NCI-H128 (cell line): ENCODE measurements around the gene REX1BD.
A peak's percentile ranks its signal among the peaks of the same experiment; 100 is the strongest.

ENCODE experiments used
- DNase-seq: peaks from one replicate; lab custom pipeline; 2025; ENCODE audit not compliant: unreplicated experiment; lab: John Stamatoyannopoulos, UW

Gene REX1BD

DNA sequence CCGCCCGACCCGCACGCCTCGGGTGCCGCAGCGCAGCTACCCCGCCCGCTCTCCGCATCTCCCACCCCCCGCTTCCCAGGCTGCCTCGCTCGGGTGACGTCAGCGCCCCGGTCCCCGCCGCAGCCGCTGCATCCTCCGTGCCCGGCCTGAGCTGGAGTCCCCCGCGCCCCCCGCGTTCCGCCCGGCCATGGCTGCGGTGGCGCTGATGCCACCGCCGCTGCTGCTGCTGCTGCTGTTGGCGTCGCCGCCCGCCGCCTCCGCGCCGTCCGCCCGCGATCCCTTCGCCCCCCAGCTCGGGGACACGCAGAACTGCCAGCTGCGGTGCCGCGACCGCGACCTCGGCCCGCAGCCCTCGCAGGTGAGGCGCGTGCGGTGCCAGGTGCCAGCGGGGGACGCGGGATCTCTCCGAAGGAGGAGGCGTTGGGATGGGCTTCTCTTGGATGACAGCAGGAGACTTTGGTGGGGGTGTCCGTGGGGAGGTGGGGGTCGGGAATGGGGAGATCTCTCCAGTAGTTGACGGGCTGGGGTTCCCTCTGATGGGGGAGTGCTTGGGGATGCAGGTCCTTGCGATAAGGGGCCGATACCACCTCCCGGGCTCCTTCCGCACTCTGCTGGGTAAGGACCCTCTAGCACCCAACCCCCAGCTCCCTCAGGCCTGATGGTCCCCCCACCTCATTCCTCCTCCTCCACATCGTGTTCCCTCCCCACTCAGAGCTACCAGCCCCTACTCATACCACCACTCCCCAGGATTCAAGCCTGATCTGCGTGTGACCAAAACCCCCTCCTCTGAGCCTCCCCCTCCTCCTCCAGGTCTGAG, 24.4 kb downstream of the REX1BD start, which contains the start of gene TMEM59L:
Gene TMEM59L (plus strand): TSS at position 99 of the 817 bp plus-strand sequence. CDS start 89 bp downstream, at position 188.
- no peak for DNase-seq

DNA sequence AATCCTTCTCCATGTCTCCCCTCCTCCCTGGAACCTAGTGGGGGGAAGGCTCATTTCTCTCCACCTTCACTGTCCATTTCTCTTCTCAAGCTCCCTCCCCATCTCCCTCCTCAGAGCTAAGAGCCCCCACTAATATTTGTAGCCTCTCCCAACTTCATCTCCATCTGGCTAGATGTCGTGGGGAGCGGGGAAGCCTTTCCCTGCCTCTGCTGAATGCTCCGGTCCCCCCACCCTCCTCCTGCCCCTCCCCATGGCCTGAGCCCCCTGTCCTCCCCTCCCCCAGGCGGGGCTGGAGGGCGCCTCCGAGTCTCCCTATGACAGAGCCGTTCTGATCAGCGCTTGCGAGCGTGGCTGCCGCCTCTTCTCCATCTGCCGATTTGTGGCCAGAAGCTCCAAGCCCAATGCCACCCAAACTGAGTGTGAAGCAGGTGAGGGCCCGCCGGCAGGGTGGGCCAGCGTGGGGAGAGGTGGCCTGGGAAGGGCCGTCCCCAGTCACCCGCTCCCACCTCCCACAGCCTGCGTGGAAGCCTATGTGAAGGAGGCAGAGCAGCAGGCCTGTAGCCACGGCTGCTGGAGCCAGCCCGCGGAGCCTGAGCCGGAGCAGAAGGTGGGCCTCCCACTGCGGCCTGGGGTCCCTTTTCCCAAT, 25.1 kb downstream of the REX1BD start:
- no peak for DNase-seq

DNA sequence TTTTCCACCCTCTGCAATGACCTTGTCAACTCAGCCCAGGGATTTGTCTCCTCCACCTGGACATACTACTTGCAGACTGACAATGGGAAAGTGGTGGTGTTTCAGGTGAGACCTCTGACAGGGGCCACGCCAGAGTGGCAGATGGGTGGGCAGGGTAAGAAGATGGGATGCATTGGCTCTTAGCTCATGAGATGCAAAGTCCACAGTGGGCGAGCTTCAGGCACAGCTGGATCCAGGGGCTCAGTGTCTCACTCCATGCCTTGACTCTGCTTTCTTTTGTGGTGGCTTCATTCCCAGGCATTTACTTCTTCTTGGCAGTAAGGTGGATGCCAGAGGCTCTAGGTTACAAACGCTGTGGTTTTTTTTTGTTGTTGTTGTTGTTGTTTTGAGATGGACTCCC, 27.4 kb downstream of the REX1BD start:
- no peak for DNase-seq

DNA sequence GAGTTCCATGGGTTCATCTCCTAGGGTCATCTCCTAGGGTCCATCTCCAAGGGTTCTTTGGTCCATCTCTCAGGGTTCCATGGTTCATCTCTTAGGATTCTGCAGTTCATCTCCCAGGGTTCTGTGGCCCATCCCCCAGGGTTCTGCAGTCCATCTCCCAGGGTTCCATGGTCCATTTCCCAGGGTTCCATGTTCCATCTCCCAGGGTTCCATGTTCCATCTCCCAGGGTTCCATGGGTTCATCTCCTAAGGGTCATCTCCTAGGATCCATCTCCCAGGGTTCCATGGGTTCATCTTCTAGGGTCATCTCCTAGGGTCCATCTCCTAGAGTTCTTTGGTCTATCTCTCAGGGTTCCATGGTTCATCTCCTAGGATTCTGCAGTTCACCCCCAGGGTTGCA, 29.0 kb downstream of the REX1BD start:
- DNase-seq = no peak

DNA sequence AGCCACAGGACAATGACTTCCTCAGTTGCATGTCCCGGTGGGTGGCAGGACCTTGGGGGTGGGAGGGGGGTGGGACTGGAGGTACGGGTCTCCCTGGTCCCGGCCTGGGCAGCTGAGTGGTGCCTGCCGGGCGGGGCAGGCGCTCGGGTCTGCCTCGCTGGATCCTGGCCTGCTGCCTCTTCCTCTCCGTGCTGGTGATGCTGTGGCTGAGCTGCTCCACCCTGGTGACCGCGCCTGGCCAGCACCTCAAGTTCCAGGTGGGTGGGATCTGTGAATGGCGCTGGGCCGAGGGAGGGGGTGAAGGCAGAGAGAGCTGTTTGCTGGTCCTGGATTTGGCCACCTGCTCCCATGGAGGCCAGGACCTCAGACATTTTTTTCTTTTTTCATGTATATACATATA, 29.6 kb downstream of the REX1BD start:
- no peak for DNase-seq

DNA sequence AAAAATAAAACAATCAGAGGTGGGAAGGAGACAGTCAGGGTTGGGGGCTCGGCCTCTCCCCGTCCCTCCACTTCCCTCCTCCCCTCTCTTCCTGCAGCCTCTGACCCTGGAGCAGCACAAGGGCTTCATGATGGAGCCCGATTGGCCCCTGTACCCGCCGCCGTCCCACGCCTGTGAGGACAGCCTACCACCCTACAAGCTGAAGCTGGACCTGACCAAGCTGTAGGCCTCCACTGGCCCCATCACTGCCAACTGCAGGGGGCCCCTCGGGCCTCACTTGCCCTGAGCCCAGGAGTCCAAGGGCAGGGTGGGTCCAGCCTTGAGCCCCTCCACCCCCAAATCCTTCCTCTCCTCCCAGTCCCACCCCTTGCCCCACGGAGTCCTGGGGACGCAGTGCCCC, 31.7 kb downstream of the REX1BD start:
- DNase-seq = no peak

DNA sequence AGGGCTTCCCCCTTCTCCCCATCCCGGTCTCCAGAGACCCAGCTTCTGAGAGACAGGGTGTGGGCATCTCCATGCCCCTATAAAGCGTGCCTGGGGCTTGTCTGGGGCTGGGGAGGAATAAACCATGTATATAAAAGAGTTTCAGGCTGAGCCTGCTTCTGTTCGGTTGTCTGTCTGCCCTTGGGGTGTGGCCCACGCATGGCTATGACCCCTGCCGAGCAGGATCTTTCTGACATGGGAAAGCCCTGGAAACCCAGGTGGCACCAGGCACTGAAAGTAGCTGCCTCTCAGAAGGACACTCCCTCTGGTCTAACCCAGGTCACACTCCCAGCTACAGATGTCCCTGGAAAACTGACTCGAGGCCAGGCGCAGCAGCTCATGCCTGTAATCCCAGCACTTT, 32.3 kb downstream of the REX1BD start:
- no peak for DNase-seq

DNA sequence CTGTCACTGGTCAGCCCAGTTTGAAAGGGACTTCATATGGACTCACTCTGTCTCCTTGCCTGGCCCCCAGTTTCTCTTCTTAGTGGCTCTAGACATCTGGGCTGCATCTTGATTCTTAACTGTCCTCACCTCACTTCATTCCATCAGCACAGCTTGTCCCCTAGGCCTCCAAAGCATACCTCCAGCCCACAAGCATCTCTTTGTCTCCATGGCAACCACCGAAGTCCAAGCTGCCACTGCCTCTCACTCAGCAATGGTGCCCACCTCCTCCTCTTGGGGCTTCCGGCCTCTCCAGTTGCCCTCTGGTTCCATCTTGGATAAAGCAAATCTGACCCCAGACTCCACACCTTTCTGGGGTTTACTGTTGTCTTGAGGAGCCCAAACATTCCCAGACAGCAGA, 38.3 kb downstream of the REX1BD start:
- no peak for DNase-seq

DNA sequence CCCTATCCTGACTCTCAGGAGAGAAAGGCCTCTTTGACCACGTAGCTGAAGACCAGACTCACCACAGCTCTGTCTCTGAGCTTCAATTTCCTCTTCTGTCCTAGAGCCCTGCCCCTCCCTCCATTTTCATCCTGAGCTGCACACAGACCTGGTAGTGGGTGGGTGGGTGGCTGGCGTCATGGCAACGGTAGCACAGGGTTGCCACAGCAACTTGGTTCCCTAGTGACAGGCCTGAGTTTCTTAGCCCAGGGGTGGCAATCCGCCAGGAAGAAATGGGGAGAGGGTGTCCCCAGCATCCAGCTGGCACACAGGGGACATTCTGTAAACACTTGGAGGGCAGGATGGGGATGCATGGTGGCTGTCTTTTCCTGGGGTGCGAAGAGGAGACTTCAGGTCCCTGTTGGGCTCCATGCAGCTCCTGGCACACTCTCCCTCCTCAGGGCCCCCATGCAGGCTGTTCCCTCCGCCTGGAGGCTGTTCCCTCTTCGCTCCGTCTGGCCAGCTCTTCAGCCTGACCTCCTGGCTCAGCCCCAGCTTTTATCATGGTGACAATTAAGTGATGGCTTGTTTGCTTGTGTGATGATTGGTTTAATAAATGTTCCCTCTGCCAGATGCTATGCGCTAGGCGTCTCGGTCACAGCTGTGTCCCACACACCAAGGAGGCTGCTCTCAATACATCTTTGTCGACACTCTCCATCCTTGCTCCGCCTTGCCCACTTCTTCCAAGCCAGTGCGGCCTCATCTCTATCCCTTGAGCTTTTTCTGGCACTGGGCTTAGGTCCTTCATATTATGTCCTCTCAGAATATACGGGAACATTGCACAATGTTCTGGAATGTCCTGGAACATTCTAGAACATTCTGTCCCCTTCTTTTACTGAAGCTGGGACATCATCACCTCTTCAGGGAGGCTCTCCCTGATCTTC, 40.8 kb downstream of the REX1BD start:
- no peak for DNase-seq

DNA sequence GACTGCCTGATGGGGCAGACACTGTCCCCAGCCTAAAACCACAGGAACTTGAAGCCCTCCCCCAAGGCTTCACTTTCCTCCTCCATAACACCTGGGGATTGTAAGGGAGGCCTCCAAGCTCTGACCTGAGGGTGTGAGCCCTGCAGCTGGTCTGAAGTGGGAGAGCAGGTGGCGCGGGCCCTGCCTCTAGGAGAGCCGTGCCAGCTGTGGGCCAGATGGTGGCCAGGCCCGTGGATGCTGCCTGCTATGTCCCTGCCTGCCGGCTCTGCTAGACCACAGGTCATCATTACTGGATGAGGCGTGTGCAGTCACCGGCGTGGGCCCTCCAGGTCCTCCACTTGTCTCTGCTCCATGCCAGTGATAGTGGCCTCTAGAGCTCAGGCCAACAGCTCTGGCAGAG, 44.7 kb downstream of the REX1BD start:
- DNase-seq = no peak

DNA sequence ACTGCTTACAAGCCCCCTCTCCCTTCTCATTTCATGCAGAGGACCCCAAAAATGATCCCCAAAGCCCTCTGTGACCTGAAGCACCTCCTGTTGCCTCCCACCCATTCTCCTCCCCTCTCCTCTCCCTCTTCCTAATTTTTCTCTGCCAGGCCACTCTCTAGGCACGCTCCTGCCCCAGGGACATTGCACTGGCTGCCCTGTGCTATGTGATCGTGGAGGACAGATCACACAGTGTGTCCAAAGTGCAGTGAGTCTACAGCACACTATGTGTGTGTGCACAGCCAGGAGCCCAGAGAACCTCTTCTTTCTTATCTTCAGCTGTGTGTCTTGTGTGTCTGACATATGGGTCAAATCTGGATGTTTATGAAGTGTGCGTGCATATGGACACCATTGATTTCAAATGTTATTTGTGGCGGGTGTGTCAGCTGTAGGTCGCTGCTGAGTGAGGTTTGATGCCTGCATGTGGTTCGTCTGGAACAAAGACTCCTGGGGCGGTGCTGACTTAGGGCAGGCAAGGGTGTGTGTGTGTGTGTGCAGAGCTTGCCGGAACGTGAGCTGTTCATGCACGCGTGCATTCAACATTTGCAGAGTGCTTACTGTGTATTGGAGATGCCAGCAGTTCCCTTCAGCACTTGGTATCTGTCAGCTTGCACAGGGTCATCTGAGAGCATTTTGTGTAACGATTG, 46.2 kb downstream of the REX1BD start:
- DNase-seq = no peak

DNA sequence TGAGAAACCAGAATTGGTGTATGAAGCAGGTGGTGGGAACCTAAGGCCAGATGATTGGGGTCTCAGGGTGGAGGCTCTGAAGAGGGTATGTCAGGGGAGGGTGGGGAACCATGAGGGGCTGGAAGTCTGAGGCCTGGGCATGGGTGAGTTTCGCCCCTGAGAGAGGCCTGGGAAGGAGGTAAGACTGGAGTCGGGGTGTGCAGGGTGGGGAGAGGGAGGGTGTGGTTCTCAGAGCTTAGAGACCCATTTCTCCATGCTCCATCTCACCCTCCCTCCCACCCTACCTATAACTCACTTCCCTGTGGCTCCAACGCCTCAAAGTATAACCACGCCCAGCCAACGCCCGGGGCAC, 47.2 kb downstream of the REX1BD start:
- no peak for DNase-seq

DNA sequence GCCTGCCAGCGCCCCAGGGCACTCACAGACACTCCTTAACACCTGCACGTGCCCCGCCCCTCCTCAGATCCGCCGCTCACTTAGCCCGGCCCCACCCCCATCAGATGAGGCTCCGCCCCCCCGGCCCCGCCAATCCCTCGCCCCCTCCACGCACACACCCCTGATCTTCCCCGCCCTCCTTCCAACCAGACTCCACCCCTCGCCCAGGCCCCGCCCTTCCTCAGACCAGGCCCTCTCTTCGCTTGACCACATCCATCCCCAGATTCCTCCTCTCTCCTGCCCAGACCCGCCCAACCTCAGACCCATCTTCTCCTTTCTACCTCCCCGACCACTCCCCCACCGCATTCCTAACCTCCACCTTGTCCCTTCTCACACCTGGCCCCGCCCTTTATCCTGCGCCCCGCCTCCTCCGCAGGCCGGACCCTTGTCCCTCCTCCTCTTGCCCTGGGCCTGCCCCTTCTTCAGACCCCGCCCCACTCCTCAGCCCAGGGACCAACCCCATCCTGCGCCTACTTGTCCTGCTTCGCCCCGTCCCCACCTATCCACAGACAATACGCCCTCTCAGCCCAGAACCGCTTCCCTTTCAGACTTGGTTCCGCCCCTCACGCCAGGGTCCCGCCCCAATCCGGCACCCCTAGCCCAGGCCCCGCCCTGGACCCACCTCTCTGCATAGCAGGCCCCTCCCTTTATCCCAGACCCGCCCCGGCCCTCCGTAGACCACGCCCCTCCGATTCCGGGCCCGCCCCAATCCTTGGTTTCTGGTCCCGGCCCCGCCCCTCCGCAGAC, 47.8 kb downstream of the REX1BD start:
- peak; percentile 85 for DNase-seq

DNA sequence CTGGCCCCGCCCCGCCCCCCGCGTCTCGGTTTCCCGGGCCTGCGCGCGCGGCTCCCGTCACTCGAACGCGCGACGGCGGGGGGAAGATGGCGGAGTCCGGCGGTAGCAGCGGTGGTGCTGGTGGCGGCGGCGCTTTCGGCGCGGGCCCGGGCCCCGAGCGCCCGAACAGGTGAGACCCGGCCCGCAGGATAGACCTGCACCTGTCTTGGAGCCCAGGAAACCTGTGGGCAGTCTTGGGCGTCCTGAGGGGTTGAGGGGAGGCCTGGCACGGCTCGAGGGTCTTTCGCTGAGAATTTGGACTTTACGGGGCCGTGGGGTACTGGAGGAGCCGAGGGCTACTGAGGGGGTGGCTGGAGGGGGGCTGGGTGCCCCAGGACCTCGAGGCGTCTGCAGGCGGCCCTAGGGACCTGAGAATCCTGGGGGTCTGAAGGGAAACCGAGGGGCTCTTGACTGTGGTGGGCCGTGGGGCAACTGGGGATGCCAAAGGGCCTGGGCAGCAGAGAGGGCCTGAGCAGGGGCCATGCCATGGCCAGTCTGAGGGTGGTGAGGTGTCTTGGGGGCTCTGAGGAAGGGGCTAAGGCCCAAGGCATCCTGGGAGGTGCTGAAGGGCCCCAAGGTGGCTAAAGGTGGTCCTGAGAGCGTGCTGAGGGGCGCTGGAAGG, 48.5 kb downstream of the REX1BD start, which contains the start of gene KLHL26:
Gene KLHL26 (plus strand): TSS at position 60 of the 661 bp plus-strand sequence. CDS start 27 bp downstream, at position 87.
- no peak for DNase-seq

DNA sequence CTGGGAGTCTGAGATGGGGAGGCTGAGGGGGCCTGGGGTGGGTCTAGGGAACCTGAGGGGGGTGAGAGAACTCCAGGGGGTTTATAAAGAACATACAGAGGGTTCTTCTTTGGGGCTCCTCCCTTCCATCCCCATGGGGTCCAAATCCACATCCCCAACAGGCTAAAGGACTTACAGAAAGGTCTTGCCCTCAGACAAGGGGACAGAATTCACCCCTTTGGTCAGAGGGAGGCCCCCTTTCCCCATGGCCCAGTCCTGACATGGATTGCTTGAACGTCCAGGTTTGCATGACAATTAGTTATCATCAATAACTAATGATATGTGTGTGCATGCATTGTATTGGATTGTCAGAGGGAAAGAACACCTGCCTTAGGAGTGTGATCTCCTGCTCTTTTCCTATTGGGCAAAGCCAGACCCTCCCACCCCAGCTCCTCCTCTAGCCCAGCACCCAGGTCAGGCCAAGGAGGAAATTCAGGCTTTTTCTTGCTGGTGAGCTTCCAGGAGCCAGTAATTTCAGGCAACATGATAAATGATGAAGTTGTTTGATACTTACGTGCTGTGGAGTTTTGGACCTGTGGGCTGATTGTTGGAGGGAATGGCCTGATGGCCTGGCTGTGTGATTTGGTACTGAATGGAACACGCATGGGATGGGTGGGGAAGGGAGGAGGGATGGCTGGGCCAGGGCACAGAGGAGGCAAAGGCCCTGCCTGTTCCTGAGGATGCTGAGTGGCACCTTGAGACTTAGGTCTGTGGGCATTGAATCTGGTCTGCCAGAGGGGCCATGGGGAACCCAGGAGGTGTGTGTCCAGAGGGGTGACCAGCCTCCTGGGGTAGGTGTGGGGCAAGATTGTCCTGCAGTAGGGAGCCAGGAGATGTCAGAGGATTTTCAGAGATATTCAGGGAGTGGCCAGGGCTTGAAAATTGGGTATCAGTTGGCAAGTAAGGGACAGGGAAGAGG, 49.4 kb downstream of the REX1BD start:
- no peak for DNase-seq

DNA sequence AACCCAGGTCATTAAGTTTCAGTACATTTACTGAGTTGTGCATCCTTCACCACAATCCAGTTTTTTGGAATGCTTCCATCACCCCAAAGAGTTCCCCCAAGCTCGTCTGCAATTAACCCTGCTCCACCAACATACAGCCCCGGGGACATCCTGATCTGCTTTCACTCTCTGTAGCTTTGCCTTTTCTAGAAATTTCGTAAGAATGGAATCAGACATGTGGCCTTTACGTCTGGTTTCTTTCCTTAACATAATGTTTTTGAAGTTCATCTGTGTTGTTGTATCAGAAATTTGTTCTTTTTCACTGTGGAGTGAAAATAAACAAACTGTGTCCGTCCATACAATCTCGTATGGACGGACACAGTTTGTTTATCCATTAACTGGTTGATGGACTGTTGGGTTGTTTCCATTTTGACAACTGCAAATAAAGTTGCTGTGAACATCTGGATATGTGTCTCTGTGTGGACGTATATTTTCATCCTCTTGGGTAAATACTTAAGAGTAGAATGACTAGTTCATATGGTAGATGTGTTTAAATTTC, 51.2 kb downstream of the REX1BD start:
- DNase-seq = no peak
